Keratinocyte (primary cell): ENCODE data around the gene RDX. TPM values are rescaled to one million over a fixed set of nuclear protein-coding genes. Genes with fewer than 3 reads are reported as not detected.

Experiments used
- DNase-seq: peaks from one replicate; pipeline ENCODE4 v3.0.0-alpha.2; 2011; ENCODE audit warnings: low read depth, missing footprints, low spot score
- FAIRE-seq: peaks from 2 replicates; lab custom pipeline; 2011; peaks lifted over from hg19 to GRCh38; lab: Jason Lieb, UNC
- H2AFZ ChIP-seq: 2 replicates; pipeline ENCODE4 v1.6.0; 2012; ENCODE audit warnings: low read length, control low read depth, inconsistent platforms; ENCODE audit not compliant: control insufficient read depth
- H3K27ac ChIP-seq: 2 replicates; pipeline ENCODE4 v1.5.1; 2011; ENCODE audit warnings: low read length; ENCODE audit not compliant: control insufficient read depth, insufficient read depth
- H3K27me3 ChIP-seq: 3 replicates; pipeline ENCODE4 v1.6.0; 2011; ENCODE audit warnings: low read length; ENCODE audit not compliant: control insufficient read depth, insufficient read depth; ENCODE audit errors: extremely low read depth
- H3K36me3 ChIP-seq, 2 experiments: 2 replicates in 1 of 2; 3 replicates in 1 of 2; pipeline ENCODE4 v1.5.1; 2011; ENCODE audit warnings: low read length in 2 of 2, mild to moderate bottlenecking in 1 of 2; ENCODE audit not compliant: control insufficient read depth in 2 of 2, insufficient read depth in 2 of 2; ENCODE audit errors: extremely low read depth in 1 of 2
- H3K4me1 ChIP-seq: 3 replicates; pipeline ENCODE4 v1.5.1; 2011; ENCODE audit warnings: low read length; ENCODE audit not compliant: control insufficient read depth, insufficient read depth; ENCODE audit errors: extremely low read depth
- H3K4me2 ChIP-seq: 3 replicates; pipeline ENCODE4 v1.6.0; 2011; ENCODE audit warnings: low read depth, low read length; ENCODE audit not compliant: control insufficient read depth, insufficient read depth; ENCODE audit errors: extremely low read depth
- H3K4me3 ChIP-seq, 3 experiments: fragments of 200-600 bp in 1 of 3; sonication (generic) in 1 of 3; 2 replicates in 2 of 3; 3 replicates in 1 of 3; pipeline ENCODE4 v1.5.1; 2011 to 2016; ENCODE audit warnings: low read length in 3 of 3, mild to moderate bottlenecking in 3 of 3, control low read depth in 2 of 3, inconsistent platforms in 1 of 3, low read depth in 1 of 3, mixed read lengths in 1 of 3, mixed run types in 1 of 3, moderate library complexity in 1 of 3; ENCODE audit not compliant: control insufficient read depth in 2 of 3, insufficient read depth in 2 of 3; ENCODE audit errors: extremely low read depth in 1 of 3
- H3K79me2 ChIP-seq: 2 replicates; pipeline ENCODE4 v1.6.0; 2012; ENCODE audit warnings: low read length; ENCODE audit not compliant: control insufficient read depth, insufficient read depth
- H3K9ac ChIP-seq: 3 replicates; pipeline ENCODE4 v1.6.0; 2011; ENCODE audit warnings: low read length; ENCODE audit not compliant: control insufficient read depth, insufficient read depth; ENCODE audit errors: extremely low read depth
- H3K9me1 ChIP-seq: 3 replicates; pipeline ENCODE4 v1.6.0; 2011; ENCODE audit warnings: low read length; ENCODE audit not compliant: control insufficient read depth, insufficient read depth; ENCODE audit errors: extremely low read depth
- H3K9me3 ChIP-seq: 2 replicates; pipeline ENCODE4 v1.5.1; 2012; ENCODE audit warnings: low read depth, low read length; ENCODE audit not compliant: control insufficient read depth
- H4K20me1 ChIP-seq: 3 replicates; pipeline ENCODE4 v1.6.0; 2011; ENCODE audit warnings: low read length; ENCODE audit not compliant: control insufficient read depth, insufficient read depth; ENCODE audit errors: extremely low read depth
- CTCF ChIP-seq, 3 experiments: IDR thresholded peaks in 1 of 3; conservative IDR thresholded peaks in 1 of 3; optimal IDR thresholded peaks in 1 of 3; 2 replicates in 2 of 3; 3 replicates in 1 of 3; pipeline versions ENCODE3 to v1.5.1; 2011; ENCODE audit warnings: low read length in 3 of 3, mild to moderate bottlenecking in 3 of 3, moderate library complexity in 2 of 3, control low read depth in 1 of 3, inconsistent platforms in 1 of 3; ENCODE audit not compliant: insufficient read depth in 2 of 3; ENCODE audit errors: extremely low read depth in 1 of 3
- EZH2 ChIP-seq: IDR thresholded peaks from one replicate; pipeline ENCODE4 v1.6.1; 2012; ENCODE audit warnings: inconsistent platforms, mild to moderate bottlenecking, low read length, moderate library complexity
- dilution Hi-C: fragments of 300-500 bp; cut with MboI; formaldehyde crosslinking; loops from one replicate; pipeline ENCODE4 v1.7.0; 2020; ENCODE audit warnings: low sequenced_read_pairs; ENCODE audit not compliant: extremely low pct_ligation_motif_present
- polyA plus RNA-seq, 5 experiments: library from polyadenylated mRNA; depleted of rRNA in 3 of 5; stranded (reverse) in 3 of 5; stranded (forward) in 1 of 5; unstranded in 1 of 5; fragments of >200 nt; gene quantifications; 1 replicate in 1 of 5; 2 replicates in 3 of 5; 3 replicates in 1 of 5; pipeline versions ENCODE4 v1.2.1 to v1.2.3, GENCODE V29; 2011 to 2012; ENCODE audit warnings: missing spikeins in 2 of 5, low read depth in 1 of 5, low replicate concordance in 1 of 5

RDX gene
- polyA plus RNA-seq, 1 donor (not counting 4 experiments of a cell fraction or from before 2014, with no cell fraction given) = 85.4 TPM

DNA sequence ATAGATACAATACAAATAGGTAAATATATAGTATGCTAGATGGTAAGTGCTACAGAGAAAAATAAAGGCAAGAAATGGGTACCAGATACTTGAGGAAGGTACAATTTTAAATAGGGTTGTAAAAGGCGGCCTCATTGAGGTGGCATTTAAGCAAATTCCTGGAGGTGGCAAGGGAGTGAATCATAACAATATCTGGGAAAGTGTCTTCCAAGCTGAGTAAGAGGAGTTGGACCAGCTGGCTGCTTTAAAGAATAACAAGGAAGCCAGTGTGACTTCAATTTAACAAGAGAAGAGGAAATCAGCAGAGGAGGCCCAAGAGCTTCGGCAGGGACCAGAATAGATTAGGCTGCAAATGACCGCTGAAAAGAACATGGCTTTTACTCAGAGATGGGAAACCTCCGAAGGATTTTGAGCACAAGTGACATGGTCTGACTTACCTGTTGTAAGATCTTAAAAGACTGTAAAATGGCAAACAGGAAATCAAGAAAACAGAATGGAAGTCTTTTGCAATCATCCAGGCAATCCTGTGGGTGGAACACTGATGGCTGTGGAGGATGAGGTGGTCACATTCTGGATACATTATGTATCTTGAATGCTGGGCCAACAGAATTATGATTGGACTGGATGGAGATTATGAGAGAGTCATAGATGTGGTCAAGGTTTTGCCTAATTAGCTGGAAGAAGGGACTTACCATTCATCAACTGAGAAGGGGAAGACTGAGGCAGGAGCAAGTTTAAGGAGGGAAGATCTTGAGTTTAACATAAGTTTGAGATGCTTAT, 77.2 kb downstream of the RDX start:
- dilution Hi-C loops = no loop called here
- FAIRE-seq = no peak
- H3K27ac ChIP-seq = no peak overlapping the region

DNA sequence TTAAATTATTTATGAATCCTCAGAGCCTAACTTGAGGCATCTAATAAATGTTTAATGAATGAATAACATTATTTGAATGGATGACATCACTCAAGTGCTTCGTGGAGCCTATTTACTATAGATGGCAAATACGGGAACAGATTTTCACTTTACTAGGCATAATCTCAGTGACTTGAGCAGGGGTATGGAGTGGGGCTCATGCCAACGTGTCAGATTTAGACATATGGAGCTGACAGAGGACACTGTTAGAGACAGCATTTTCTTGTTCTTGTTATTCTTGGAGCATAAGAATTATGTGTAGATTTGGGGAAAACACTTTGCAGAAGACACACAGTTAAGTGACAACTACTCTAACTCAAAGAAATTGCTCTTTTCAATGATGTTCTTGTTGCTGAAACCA, 78.5 kb downstream of the RDX start:
- Histone ChIP-seq H3K27me3 (no peaks in the 10 kb centered on the region), H3K4me3 (no peak overlapping the region), H3K79me2 (no peaks in the 10 kb centered on the region), H3K9me3 (no peaks in the 10 kb centered on the region), H4K20me1 (no peaks in the 10 kb centered on the region), H3K4me1 (no peaks in the 10 kb centered on the region), H3K36me3 (no peaks in the 10 kb centered on the region), H3K9me1 (no peaks in the 10 kb centered on the region), H2AFZ (no peak overlapping the region), H3K4me2 (no peak overlapping the region), H3K9ac (no peak overlapping the region), H3K27ac (no peak overlapping the region)
- TF ChIP-seq EZH2 (no peak), CTCF (optimal IDR thresholded peaks at IDR 0.05 in 1 of 3, IDR thresholded peaks at IDR 0.05 in 1 of 3, conservative IDR thresholded peaks at IDR 0.05 in 1 of 3; ENCODE audit: extremely low read depth in 1 of 3, insufficient read depth in 2 of 3, low read length in 3 of 3) (no peak)
- dilution Hi-C loops = no loop called here
- DNase-seq (no peak), FAIRE-seq (no peak)

More for the DNA sequence above, 77.2 kb downstream of the RDX start:
- Histone ChIP-seq H3K4me2 (no peak overlapping the region), H3K27me3 (no peaks in the 10 kb centered on the region), H3K79me2 (no peaks in the 10 kb centered on the region), H4K20me1 (no peaks in the 10 kb centered on the region), H2AFZ (no peak overlapping the region), H3K36me3 (no peaks in the 10 kb centered on the region), H3K9ac (no peak overlapping the region), H3K4me3 (no peak overlapping the region), H3K9me1 (no peaks in the 10 kb centered on the region), H3K4me1 (no peaks in the 10 kb centered on the region), H3K9me3 (no peaks in the 10 kb centered on the region)
- no peak for DNase-seq
- no peak for TF ChIP-seq EZH2
- TF ChIP-seq CTCF (optimal IDR thresholded peaks at IDR 0.05 in 1 of 3, IDR thresholded peaks at IDR 0.05 in 1 of 3, conservative IDR thresholded peaks at IDR 0.05 in 1 of 3; ENCODE audit: extremely low read depth in 1 of 3, insufficient read depth in 2 of 3, low read length in 3 of 3) = no peak
